Tibial nerve (tissue), 4 donors: ENCODE data around the gene PRSS36.

Experiments used
- EP300 ChIP-seq, 2 donors: sonication (generic); formaldehyde crosslinking; IDR thresholded peaks; one replicate each; pipeline ENCODE4 v1.6.1; 2017; ENCODE audit warnings: antibody characterized with exemption in 2 of 2, mild to moderate bottlenecking in 1 of 2
- TF ChIP-seq, protein P1 (sequence below), 5 experiments: fragments of 200-600 bp in 3 of 5; fragments of 450-650 bp in 2 of 5; sonication (generic) in 3 of 5; IDR thresholded peaks; one replicate each; pipeline ENCODE4 v1.5.1; 2016 to 2019; ENCODE audit warnings: antibody characterized with exemption in 5 of 5, mild to moderate bottlenecking in 3 of 5, moderate library complexity in 2 of 5

DNA sequence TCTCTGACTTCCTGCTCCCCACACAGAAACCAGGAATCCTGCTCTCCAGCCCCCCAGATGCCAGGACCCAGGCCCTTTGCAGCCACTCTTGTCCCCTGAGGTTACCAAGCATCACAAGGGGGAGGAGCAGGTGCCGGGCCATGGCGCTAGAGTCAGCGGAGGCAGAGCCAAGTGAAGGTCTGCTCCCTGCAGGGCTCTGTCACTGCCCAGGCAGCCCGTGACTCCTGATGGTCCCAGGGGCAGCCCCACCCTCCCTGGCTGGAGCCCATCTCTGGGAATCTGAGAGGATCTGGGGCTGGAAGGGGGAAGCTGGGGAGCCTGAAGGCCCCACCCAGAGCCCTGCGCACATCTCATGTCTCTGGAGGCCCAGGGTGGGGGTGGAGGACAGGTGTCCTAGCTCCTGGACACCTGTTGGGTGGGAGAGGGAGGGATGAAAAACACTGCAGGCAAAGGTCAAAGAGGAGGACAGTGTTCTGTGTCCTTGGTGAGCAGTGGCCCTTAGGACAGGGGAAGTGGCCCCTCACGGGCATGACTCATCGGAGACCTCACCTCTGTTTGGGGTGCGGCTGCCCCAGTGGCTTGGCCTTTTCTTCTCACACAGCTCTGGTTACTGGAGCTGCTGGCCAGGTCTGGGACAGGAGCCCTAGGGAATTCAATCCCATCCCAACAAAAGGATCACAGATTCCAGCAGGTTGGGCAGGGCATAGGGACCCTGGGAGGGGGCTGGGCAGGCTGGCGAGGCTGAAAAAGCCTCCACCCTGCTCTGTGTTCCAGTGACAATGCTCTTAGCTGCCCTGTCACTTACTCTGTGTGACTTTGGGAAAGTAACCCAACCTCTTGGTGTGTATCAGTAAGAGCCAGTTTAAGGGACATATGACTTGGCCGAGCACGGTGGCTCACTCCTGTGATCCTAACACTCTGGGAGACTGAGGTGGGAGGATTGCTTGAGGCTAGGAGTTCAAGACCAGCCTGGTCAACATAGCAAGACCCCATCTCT is at the start of gene PRSS36:
- TF ChIP-seq, protein P1, sequence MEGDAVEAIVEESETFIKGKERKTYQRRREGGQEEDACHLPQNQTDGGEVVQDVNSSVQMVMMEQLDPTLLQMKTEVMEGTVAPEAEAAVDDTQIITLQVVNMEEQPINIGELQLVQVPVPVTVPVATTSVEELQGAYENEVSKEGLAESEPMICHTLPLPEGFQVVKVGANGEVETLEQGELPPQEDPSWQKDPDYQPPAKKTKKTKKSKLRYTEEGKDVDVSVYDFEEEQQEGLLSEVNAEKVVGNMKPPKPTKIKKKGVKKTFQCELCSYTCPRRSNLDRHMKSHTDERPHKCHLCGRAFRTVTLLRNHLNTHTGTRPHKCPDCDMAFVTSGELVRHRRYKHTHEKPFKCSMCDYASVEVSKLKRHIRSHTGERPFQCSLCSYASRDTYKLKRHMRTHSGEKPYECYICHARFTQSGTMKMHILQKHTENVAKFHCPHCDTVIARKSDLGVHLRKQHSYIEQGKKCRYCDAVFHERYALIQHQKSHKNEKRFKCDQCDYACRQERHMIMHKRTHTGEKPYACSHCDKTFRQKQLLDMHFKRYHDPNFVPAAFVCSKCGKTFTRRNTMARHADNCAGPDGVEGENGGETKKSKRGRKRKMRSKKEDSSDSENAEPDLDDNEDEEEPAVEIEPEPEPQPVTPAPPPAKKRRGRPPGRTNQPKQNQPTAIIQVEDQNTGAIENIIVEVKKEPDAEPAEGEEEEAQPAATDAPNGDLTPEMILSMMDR (IDR thresholded peaks at IDR 0.05): no peak
- no peak for TF ChIP-seq EP300 (IDR thresholded peaks at IDR 0.05)
